ENCODE measurements around the gene ADARB1. TPM values are rescaled to one million over a fixed set of nuclear protein-coding genes. Genes with fewer than 3 reads are reported as not detected.

The ADARB1 gene
- polyA plus RNA-seq, 1 of the 3 experiments (the other 2 are of a cell fraction): 7.8 TPM

DNA sequence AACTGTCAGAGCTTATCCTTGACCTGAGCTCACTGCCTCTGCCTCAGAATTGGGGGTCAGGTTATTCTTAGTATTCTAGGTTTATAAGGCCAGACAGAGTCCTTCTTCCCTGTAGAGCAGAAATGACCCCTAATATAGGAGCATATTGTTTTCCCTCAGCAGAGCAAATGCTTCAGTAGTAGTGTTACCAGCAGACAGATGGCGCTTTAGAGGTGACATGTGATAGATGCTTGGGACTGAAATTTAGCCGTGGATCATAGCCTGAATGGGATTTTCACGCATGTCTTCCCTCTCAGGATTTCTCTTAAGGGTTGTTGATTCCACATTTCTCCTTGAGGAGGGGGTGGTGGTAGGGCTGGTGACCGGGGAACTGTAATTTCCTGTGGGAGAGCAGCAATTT lies 24.5 kb downstream of the ADARB1 start:
- DNase-seq: peak; percentile 54
- TF ChIP-seq JUND (IDR thresholded peaks at IDR 0.05) (no peak), FOXM1 (IDR thresholded peaks at IDR 0.05; ENCODE audit: low read depth) (no peak), EZH2phosphoT487 (IDR thresholded peaks at IDR 0.05; ENCODE audit: borderline replicate concordance, low read depth) (no peak), EP300 (IDR thresholded peaks at IDR 0.05; ENCODE audit: borderline replicate concordance in 1 of 2, low read depth in 1 of 2, low read length in 1 of 2) (no peak), CTCF (IDR thresholded peaks at IDR 0.05) (peak; percentile 46), NFIC (IDR thresholded peaks at IDR 0.05; ENCODE audit: borderline replicate concordance) (no peak), RCOR1 (IDR thresholded peaks at IDR 0.05; ENCODE audit: low read length) (no peak), GATA2 (CRISPR knock-in tag; IDR thresholded peaks at IDR 0.05) (no peak), TEAD4 (IDR thresholded peaks at IDR 0.05; ENCODE audit: borderline replicate concordance, insufficient read depth) (no peak), SIN3A (IDR thresholded peaks at IDR 0.05; ENCODE audit: borderline replicate concordance, low read depth, low read length) (no peak), ZBTB33 (IDR thresholded peaks at IDR 0.05; ENCODE audit: borderline replicate concordance, low read depth) (no peak), GABPA (IDR thresholded peaks at IDR 0.05; ENCODE audit: low read depth) (no peak), SMC3 (IDR thresholded peaks at IDR 0.05; ENCODE audit: low read depth, low read length) (peak; percentile 47; the same call in 1 of the 2 replicates), NRF1 (IDR thresholded peaks at IDR 0.05; ENCODE audit: low read depth, low read length) (no peak), YY1 (IDR thresholded peaks at IDR 0.05; ENCODE audit: low read depth) (no peak), MXI1 (IDR thresholded peaks at IDR 0.05; ENCODE audit: low read depth, low read length) (peak; percentile 34; the same call in 1 of the 2 replicates), RXRA (IDR thresholded peaks at IDR 0.05; ENCODE audit: borderline replicate concordance, low read depth) (no peak), FOSL2 (IDR thresholded peaks at IDR 0.05; ENCODE audit: borderline replicate concordance, low read depth) (no peak), RAD21 (IDR thresholded peaks at IDR 0.05; ENCODE audit: low read length) (peak; percentile 45), TAF1 (IDR thresholded peaks at IDR 0.05; ENCODE audit: borderline replicate concordance, low read depth, low read length) (no peak), IRF3 (IDR thresholded peaks at IDR 0.05; ENCODE audit: low read depth, low read length) (no peak), REST (IDR thresholded peaks at IDR 0.05; ENCODE audit: low read depth, low read length) (no peak)
- TF ChIP-seq, protein P1, sequence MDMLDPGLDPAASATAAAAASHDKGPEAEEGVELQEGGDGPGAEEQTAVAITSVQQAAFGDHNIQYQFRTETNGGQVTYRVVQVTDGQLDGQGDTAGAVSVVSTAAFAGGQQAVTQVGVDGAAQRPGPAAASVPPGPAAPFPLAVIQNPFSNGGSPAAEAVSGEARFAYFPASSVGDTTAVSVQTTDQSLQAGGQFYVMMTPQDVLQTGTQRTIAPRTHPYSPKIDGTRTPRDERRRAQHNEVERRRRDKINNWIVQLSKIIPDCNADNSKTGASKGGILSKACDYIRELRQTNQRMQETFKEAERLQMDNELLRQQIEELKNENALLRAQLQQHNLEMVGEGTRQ (IDR thresholded peaks at IDR 0.05; ENCODE audit: borderline replicate concordance, low read depth, low read length): no peak
- TF ChIP-seq, protein P2, sequence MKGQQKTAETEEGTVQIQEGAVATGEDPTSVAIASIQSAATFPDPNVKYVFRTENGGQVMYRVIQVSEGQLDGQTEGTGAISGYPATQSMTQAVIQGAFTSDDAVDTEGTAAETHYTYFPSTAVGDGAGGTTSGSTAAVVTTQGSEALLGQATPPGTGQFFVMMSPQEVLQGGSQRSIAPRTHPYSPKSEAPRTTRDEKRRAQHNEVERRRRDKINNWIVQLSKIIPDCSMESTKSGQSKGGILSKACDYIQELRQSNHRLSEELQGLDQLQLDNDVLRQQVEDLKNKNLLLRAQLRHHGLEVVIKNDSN (IDR thresholded peaks at IDR 0.05; ENCODE audit: borderline replicate concordance, low read depth): no peak

More for the DNA sequence above, 24.5 kb downstream of the ADARB1 start:
- WGBS (ENCODE audit: low lambda C conversion rate): 82% methylated on average over 4 of the region's 4 CpGs
- Histone ChIP-seq H4K20me1 (ENCODE audit: insufficient read depth) (no peaks in the 10 kb centered on the region), H3K4me1 (ENCODE audit: control insufficient read depth in 1 of 2, insufficient read depth in 2 of 2, low read depth in 1 of 2, low read length in 1 of 2) (peaks cover 20 to 52% of the 10 kb centered on the region in 2 experiments; a peak in 3 of 4 replicates), H3K27me3 (ENCODE audit: insufficient read depth) (no peaks in the 10 kb centered on the region), H3F3A (replicated peaks; ENCODE audit: insufficient read depth) (peaks cover 9% of the 10 kb centered on the region), H3K4me3 (ENCODE audit: low read depth in 2 of 2, low read length in 1 of 2) (no peak overlapping the region), H3K9me2 (no peaks in the 10 kb centered on the region), H3K79me2 (ENCODE audit: insufficient read depth) (peaks cover 10% of the 10 kb centered on the region), H3K4me2 (no peak overlapping the region), H3K9ac (no peak overlapping the region), H3K9me3 (no peaks in the 10 kb centered on the region), H2AFZ (ENCODE audit: low read depth) (no peak overlapping the region), H3K36me3 (replicated peaks in 1 of 2; ENCODE audit: control insufficient read depth in 1 of 2, insufficient read depth in 2 of 2, low read length in 1 of 2) (no peaks in the 10 kb centered on the region), H3K27ac (ENCODE audit: low read depth in 2 of 2, low read length in 1 of 2) (no peak overlapping the region)
- ChIA-PET POLR2A (no interaction called here), CTCF (interaction anchor here (0.6 to 8.3 kb wide), 20 partner anchors 9 to 722 kb away, joined by 3 to 78 read pairs (median 3); no protein-coding TSS in a partner anchor)
